HG03039 (cell line): Measurements from ENCODE around the gene SEMA5B.

ENCODE experiments used
- ATAC-seq: cut with Tn5 transposase; IDR thresholded peaks from one replicate; pipeline ENCODE4 v1.9.1; 2021; ENCODE audit warnings: mild to moderate bottlenecking, moderate library complexity; ENCODE audit not compliant: unreplicated experiment

SEMA5B gene

GRCh38 chr3:123055352-123055751, 27.8 kb upstream of the SEMA5B start:
- no peak for ATAC-seq

DNA sequence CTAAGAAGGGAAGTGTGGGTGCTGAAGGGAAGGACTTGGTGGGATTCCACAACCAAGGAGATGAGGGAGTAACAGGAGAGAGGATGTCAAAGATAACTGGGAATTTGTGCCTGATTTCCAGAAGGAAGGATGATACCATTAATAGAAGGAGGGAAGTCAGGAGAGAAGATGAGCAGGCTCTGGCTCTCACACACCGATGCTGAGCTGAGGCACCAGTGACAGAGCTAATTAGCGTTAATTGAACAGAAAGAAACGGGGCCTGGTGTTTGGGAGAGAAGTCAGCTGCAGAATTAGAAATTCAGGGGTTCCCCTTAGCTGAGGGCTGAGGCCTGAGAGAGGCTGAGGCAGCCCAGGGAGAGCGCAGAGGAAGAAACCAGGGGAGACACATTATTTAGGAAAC, 27.4 kb upstream of the SEMA5B start:
- ATAC-seq, result no peak

- no peak for ATAC-seq
These were observed 26.7 kb upstream of the SEMA5B start for GRCh38 chr3:123054109-123054778.

DNA sequence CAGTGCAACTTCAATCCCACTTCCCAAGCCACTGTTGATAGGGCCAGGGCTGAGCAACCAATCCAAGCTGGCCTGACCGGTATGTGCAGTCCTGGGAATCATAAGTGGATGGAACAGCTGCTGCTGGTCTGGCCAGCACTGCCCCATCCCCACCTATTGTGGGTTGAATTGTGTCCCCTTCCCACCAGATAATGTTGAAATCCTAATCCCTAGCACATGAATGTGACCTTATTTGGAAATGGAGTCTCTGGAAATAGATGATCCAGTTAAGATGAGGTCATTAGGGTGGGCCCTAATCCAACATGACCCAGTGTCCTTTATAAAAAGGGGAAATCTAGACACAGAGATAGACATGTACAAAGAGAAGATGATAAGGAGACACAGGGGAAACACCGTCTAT, 25.5 kb upstream of the SEMA5B start:
- ATAC-seq, result no peak

- ATAC-seq, result no peak
These were observed 23.1 kb upstream of the SEMA5B start for GRCh38 chr3:123050666-123051065.

DNA sequence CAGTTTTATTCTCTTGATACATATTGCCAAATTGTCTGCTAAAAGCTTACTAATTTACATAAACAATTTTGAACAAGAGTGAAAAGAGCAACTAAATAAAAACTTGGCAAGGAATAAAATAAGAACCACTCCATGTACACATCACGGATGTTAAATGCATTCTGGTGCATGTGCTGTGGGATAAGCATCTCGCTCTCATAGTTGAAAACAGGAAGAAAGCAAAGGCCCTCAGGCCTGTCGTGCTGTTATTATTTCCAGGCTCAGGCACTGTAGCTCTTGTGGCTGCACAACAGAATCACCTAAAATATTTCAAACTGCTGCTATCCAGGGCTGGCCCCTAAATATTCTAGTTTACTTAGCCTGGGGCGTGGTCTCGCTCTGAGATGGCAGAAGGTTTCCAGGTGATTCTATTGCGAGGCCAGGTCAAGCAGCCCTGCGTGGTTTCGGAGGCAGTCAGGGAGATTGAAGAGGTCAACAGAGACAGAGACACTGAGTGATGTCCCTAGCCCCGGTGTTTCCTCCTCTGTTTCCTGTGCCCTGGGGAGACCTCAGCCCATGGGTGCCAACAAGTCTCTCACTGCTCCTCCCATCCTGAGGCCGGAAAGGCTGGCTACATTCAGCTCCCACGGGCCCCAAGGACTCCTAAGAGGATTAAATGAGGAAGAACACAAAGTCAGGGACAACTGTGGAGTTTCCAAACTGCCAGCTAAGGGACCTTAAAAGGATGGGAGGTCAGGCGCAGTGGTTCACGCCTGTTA, 21.1 kb upstream of the SEMA5B start:
- ATAC-seq, result no peak

DNA sequence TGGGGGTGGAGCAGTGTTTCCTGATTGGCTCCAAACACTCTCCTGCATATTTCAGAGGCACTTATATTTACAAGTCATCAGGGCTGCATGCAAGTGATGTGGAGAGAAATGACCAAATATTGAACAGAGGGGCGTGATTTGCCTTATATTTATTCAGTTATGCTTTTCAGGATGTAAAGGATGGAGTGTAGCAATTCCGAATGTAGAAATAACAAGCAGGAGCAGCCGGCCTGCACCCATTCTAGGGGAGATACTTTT, 19.4 kb upstream of the SEMA5B start:
- no peak for ATAC-seq

DNA sequence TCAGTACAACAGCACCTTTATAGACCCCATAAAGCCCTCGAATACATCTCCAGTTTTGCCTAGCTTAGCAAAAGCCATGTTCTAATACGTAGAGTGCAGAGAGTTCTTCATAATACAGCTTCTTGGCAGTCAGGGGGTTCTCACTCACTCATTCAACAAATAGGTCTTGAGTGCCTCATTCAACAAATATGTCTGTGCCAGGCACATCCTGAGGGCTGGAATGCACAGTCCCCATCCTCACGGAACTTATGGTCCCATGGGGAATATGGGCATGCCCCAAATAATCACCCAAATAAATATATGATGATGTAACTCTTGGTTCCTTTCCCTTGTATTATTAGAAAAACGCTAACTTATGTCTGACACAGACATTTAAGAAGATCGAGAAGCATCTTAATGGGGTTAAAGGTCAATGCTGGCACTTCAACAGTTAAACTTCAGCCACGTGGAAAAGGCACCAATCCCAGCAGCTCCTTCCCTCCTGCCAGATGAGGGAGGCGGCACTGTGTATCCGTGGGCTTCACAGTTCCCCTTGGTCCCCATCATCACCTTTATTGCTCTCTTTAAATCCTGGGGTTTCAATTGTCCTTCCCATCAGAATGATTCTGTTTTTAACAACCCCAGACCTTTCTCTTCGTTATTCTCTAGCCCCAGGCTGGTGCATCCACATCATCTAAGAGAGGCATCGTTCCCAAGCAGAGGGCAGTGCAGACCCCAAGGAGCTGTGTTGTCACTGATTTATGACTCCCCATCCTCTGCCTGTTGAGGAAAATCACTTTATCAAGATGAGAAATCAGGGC, 18.9 kb upstream of the SEMA5B start:
- ATAC-seq, result no peak

DNA sequence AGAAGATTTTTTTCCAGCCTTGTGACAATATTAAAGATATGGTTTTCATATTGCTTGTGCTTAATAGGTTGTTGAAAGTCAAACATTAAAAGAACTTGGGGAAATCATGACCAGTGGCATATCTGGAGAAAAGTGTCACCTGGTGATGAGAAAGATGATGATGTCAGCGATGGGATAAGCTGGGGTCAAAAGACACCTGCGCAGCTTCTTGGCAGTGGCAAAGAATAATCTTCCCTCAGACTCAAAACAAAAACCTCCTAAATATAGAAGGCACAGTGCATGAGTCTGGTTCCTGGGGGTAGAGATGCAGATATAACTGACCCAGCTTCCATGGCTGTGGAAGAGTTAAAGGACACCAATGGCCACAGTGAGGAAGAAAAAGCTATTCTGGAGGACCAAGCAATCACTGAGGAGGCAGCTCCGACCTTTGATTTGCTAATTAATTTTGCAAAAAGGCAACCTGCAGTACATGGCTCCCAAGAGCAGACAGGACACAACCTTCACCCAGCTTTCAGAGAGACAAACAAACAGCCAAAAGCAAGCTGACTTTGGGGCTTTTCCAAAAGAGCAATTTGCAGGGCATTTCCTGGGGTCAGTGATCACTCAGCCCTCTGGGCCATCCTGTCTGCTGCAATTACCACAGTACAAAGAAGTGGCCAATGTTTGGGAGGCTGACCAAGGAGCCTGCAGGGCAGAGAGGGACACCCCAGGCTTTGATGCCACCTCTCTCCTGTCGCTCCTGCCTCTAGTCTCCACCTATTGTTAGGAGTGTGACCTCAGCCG, 17.6 kb upstream of the SEMA5B start:
- ATAC-seq, result no peak

- ATAC-seq, result no peak
These were observed 14.8 kb upstream of the SEMA5B start for GRCh38 chr3:123042413-123042812.

DNA sequence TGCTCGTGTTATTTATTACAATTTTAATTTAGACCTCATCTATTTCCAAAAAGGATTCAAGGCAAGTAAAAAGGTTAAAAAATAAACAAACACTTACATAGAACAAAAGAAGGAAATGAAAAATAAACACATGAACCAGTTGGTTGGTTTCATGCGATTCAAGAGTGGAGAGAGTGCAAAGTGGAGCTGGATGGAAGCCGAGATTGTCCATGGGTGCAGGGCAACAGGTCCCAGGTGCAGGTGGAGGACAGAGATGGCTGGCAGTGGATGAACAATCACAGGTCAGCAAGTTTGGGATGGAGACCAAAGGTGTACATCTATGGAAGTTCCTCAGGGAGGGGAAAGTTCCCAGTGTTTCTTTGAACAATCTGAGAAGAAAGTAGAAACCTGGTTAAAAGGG, 11.6 kb upstream of the SEMA5B start:
- ATAC-seq, result no peak

- no peak for ATAC-seq
These were observed 11.2 kb upstream of the SEMA5B start for GRCh38 chr3:123038751-123039150.

DNA sequence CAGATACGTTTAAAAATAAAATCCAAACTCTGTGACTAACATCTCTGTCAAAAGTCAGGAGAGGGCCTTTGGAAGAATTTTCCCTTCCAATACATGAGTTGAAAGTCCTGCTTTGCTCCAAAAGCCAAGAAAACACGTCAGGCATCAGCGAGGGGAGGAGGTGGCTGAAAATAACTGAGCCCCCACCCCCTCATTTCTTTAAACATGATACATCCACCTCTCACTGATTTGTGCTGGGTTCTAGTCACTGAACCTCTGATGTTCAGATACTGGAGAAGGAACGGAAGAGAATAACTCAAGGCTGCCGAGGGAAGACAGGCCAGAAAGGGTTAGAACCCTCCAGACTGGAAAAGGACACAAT, 9.4 kb upstream of the SEMA5B start:
- ATAC-seq, result no peak

GRCh38 chr3:123036352-123037014, 8.9 kb upstream of the SEMA5B start:
- ATAC-seq, result no peak

- ATAC-seq, result no peak
These were observed 7.4 kb upstream of the SEMA5B start for GRCh38 chr3:123034996-123035395.

GRCh38 chr3:123034120-123034519, 6.6 kb upstream of the SEMA5B start:
- ATAC-seq, result no peak

- ATAC-seq, result no peak
These were observed 4.5 kb upstream of the SEMA5B start for GRCh38 chr3:123032057-123032456.

DNA sequence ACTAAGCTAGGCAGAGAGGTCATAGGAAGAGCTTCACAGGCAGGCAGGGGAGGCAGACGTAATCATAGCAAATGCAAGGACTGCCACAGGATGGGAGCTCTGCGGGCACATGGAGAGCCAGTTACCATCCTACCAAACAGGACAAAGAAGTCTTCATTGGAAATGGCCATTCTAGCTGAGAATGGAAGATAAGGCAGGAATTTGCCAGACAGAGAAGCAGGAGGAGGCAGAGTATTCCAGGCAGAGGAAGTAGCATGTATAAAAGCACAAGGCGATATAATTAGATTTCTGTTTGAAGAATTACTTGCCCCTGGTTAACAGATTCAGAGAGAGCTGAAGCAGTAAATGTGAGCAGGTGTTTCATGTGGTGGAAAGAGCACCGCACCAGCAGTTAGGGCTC, 3.5 kb upstream of the SEMA5B start:
- ATAC-seq, result no peak

GRCh38 chr3:123028233-123028828, 768 bp upstream of the SEMA5B start:
- ATAC-seq, result no peak

- ATAC-seq, result no peak
These were observed 835 bp downstream of the SEMA5B start for GRCh38 chr3:123026565-123027291.
